ENCODE measurements around the gene CFAP20DC. TPM values are rescaled to one million over a fixed set of nuclear protein-coding genes. Genes with fewer than 3 reads are reported as not detected.
"Not testable (repeated sequence)": the region's sequence is repeated elsewhere in the genome, so short reads cannot be mapped to it uniquely, and the experiment has no call there.

CFAP20DC gene
- total RNA-seq, 4 donors from 2014 or later = 0.17 to 0.32 (median 0.23) TPM; not detected in 1

- H3K27me3 ChIP-seq = no peaks in the 10 kb centered on the region
- no peak for DNase-seq (ENCODE audit: extremely low spot score)
- H3K27ac ChIP-seq (replicated peaks in 1 of 4) = no peak overlapping the region
- intact Hi-C loops (cut with DNase I) = no loop called here
- H3K9me3 ChIP-seq = no peaks in the 10 kb centered on the region
- TF ChIP-seq POLR2AphosphoS5 (IDR thresholded peaks at IDR 0.05) (no peak), POLR2A (IDR thresholded peaks at IDR 0.05; ENCODE audit: low read depth) (no peak), EP300 (IDR thresholded peaks at IDR 0.05) (no peak)
- TF ChIP-seq, protein P1, sequence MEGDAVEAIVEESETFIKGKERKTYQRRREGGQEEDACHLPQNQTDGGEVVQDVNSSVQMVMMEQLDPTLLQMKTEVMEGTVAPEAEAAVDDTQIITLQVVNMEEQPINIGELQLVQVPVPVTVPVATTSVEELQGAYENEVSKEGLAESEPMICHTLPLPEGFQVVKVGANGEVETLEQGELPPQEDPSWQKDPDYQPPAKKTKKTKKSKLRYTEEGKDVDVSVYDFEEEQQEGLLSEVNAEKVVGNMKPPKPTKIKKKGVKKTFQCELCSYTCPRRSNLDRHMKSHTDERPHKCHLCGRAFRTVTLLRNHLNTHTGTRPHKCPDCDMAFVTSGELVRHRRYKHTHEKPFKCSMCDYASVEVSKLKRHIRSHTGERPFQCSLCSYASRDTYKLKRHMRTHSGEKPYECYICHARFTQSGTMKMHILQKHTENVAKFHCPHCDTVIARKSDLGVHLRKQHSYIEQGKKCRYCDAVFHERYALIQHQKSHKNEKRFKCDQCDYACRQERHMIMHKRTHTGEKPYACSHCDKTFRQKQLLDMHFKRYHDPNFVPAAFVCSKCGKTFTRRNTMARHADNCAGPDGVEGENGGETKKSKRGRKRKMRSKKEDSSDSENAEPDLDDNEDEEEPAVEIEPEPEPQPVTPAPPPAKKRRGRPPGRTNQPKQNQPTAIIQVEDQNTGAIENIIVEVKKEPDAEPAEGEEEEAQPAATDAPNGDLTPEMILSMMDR (IDR thresholded peaks at IDR 0.05) = no peak
- no peaks in the 10 kb centered on the region for H3K4me1 ChIP-seq
- no peaks in the 10 kb centered on the region for H3K36me3 ChIP-seq
- 78% methylated on average over 3 of the region's 3 CpGs for WGBS
- H3K4me3 ChIP-seq = no peak overlapping the region
Measured at GRCh38 chr3:58861551-58861950, 188.3 kb downstream of the CFAP20DC start.

GRCh38 chr3:58858126-58858525 is 191.7 kb downstream of the CFAP20DC start:
- 50% methylated on average over 3 of the region's 3 CpGs for WGBS

GRCh38 chr3:58857402-58857801 is 192.4 kb downstream of the CFAP20DC start:
- Histone ChIP-seq H3K4me3 (no peak overlapping the region), H3K4me1 (no peaks in the 10 kb centered on the region), H3K27me3 (no peaks in the 10 kb centered on the region), H3K27ac (replicated peaks in 1 of 4) (no peak overlapping the region), H3K36me3 (no peaks in the 10 kb centered on the region), H3K9me3 (no peaks in the 10 kb centered on the region)
- 84% methylated on average over 1 of the region's 1 CpG for WGBS
- TF ChIP-seq EP300 (IDR thresholded peaks at IDR 0.05) = no peak
- no peak for TF ChIP-seq POLR2A (IDR thresholded peaks at IDR 0.05; ENCODE audit: low read depth)
- TF ChIP-seq POLR2AphosphoS5 (IDR thresholded peaks at IDR 0.05) = no peak
- TF ChIP-seq, protein P1 (IDR thresholded peaks at IDR 0.05) = no peak
- intact Hi-C loops (cut with DNase I) = no loop called here
- no peak for DNase-seq (ENCODE audit: extremely low spot score)

More at GRCh38 chr3:58858126-58858525, 191.7 kb downstream of the CFAP20DC start:
- intact Hi-C loops (cut with DNase I) = no loop called here
- no peaks in the 10 kb centered on the region for H3K4me1 ChIP-seq
- no peak overlapping the region for H3K4me3 ChIP-seq
- H3K9me3 ChIP-seq = no peaks in the 10 kb centered on the region
- H3K36me3 ChIP-seq = no peaks in the 10 kb centered on the region
- DNase-seq (ENCODE audit: extremely low spot score) = no peak
- TF ChIP-seq EP300 (IDR thresholded peaks at IDR 0.05) = no peak
- no peak for TF ChIP-seq POLR2AphosphoS5 (IDR thresholded peaks at IDR 0.05)
- H3K27me3 ChIP-seq = no peaks in the 10 kb centered on the region
- H3K27ac ChIP-seq (replicated peaks in 1 of 4) = no peak overlapping the region

DNA sequence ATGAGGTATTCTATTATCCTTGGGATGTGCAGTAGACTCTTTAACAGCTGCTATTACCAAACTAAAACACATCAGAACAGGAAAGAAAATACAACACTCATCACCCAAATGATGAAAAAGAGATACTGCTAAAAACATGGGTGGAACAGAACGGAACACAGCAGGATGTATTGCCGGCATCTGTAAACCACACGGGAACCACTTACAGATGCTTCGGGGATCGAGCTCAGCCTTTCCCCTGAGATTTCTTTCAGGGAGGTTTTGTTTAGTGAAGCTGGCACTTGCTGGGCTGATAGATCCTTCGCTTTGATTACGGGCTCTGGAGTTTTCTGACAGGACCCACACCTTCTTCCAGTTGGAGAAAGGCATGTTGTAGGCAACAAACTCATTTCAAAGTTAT is 201.0 kb downstream of the CFAP20DC start:
- no peak overlapping the region for H3K27ac ChIP-seq (replicated peaks in 1 of 4)
- TF ChIP-seq EP300 (IDR thresholded peaks at IDR 0.05) = no peak
- no peak for TF ChIP-seq POLR2AphosphoS5 (IDR thresholded peaks at IDR 0.05)
- no peak for TF ChIP-seq POLR2A (IDR thresholded peaks at IDR 0.05; ENCODE audit: low read depth)
- TF ChIP-seq, protein P1 (IDR thresholded peaks at IDR 0.05) = no peak
- intact Hi-C loops (cut with DNase I) = no loop called here
- no peaks in the 10 kb centered on the region for H3K27me3 ChIP-seq
- 73% methylated on average over 7 of the region's 7 CpGs for WGBS
- H3K4me1 ChIP-seq = no peaks in the 10 kb centered on the region
- DNase-seq (ENCODE audit: extremely low spot score) = no peak
- no peaks in the 10 kb centered on the region for H3K36me3 ChIP-seq
- no peaks in the 10 kb centered on the region for H3K9me3 ChIP-seq
- no peak overlapping the region for H3K4me3 ChIP-seq

DNA sequence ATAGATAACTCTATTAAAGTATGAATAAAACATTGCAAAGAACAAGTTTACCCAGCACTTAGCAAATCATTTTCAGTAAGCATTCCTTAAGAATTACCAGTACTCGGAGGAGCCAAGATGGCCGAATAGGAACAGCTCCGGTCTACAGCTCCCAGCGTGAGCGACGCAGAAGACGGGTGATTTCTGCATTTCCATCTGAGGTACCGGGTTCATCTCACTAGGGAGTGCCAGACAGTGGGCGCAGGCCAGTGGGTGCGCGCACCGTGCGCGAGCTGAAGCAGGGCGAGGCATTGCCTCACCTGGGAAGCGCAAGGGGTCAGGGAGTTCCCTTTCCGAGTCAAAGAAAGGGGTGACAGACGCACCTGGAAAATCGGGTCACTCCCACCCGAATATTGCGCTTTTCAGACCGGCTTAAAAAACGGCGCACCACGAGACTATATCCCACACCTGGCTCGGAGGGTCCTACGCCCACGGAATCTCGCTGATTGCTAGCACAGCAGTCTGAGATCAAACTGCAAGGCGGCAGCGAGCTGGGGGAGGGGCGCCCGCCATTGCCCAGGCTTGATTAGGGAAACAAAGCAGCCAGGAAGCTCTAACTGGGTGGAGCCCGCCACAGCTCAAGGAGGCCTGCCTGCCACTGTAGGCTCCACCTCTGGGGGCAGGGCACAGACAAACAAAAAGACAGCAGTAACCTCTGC is 207.6 kb downstream of the CFAP20DC start:
- H3K27ac ChIP-seq (replicated peaks in 1 of 4); H3K4me3 ChIP-seq; H3K27me3 ChIP-seq; H3K36me3 ChIP-seq; H3K4me1 ChIP-seq; DNase-seq (ENCODE audit: extremely low spot score); H3K9me3 ChIP-seq; intact Hi-C loops (cut with DNase I): not testable (repeated sequence)
- 86% methylated on average over 11 of the region's 34 CpGs for WGBS

DNA sequence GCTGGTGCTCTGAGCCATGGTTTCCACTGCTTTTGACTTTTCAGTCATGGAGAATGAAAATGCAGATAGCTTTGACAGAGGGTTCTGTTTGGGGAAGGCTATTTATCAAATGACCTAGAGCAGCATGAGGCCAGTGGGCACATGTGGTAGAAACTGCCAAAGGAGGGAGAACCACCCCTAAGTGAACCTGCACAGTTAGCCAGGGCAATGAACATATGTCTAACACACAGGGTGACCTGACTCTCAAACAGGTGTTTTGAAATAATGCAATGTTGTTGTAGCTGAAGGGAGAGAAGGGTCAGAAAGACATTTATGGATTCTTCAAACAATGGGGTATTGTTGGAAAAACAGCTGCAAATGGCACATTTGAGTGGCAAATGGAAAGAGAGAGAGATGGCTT is 208.9 kb downstream of the CFAP20DC start:
- DNase-seq (ENCODE audit: extremely low spot score) = no peak
- H3K27me3 ChIP-seq = no peaks in the 10 kb centered on the region
- H3K4me1 ChIP-seq = no peaks in the 10 kb centered on the region
- intact Hi-C loops (cut with DNase I) = no loop called here
- TF ChIP-seq POLR2A (IDR thresholded peaks at IDR 0.05; ENCODE audit: low read depth) = no peak
- TF ChIP-seq, protein P1 (IDR thresholded peaks at IDR 0.05) = no peak
- no peak for TF ChIP-seq POLR2AphosphoS5 (IDR thresholded peaks at IDR 0.05)
- TF ChIP-seq EP300 (IDR thresholded peaks at IDR 0.05) = no peak
- H3K36me3 ChIP-seq = no peaks in the 10 kb centered on the region
- no peak overlapping the region for H3K27ac ChIP-seq (replicated peaks in 1 of 4)
- no peak overlapping the region for H3K4me3 ChIP-seq
- no peaks in the 10 kb centered on the region for H3K9me3 ChIP-seq

Measured in esophagus muscularis mucosa (tissue), 4 donors.